K562 (cell line): ENCODE measurements around the gene PALM3. TPM values are rescaled to one million over a fixed set of nuclear protein-coding genes. Genes with fewer than 3 reads are reported as not detected.

Experiments used
- E2F4 ChIP-seq: sonication (generic); formaldehyde crosslinking; IDR thresholded peaks from 2 replicates; pipeline ENCODE4 v1.8.0; 2022; ENCODE audit warnings: mild to moderate bottlenecking, low read depth, missing genetic modification reagents
- KDM5B ChIP-seq: fragments of 200-600 bp; sonication (generic); IDR thresholded peaks from 2 replicates; pipeline ENCODE4 v1.6.1; 2012; ENCODE audit warnings: low read depth, mild to moderate bottlenecking, moderate library complexity, low read length, control low read depth, inconsistent platforms; ENCODE audit not compliant: insufficient replicate concordance
- LARP7 ChIP-seq: fragments of 450-650 bp; IDR thresholded peaks from 2 replicates; pipeline ENCODE4 v1.6.1; 2016
- MCM2 ChIP-seq: fragments of 450-650 bp; IDR thresholded peaks from 2 replicates; pipeline ENCODE4 v1.6.1; 2017; ENCODE audit warnings: low read depth, mild to moderate bottlenecking
- MED1 ChIP-seq: sonication (generic); formaldehyde crosslinking; IDR thresholded peaks from 2 replicates; pipeline ENCODE4 v1.8.1; 2023; ENCODE audit warnings: missing genetic modification reagents, borderline replicate concordance
- MLX ChIP-seq, 2 experiments: fragments of 450-650 bp in 1 of 2; sonication (generic) in 1 of 2; formaldehyde crosslinking; conservative IDR thresholded peaks; 2 replicates each; pipeline versions ENCODE4 v1.4.0 to v1.8.1; 2020 to 2022; ENCODE audit warnings: mild to moderate bottlenecking in 1 of 2, missing genetic modification reagents in 1 of 2
- PHF21A ChIP-seq: fragments of 450-650 bp; IDR thresholded peaks from 2 replicates; pipeline ENCODE4 v1.6.1; 2017; ENCODE audit warnings: low read depth, borderline replicate concordance
- PRDM10 ChIP-seq: fragments of 450-650 bp; IDR thresholded peaks from 2 replicates; pipeline ENCODE4 v1.6.1; 2018; ENCODE audit not compliant: partially characterized antibody
- RBM25 ChIP-seq: fragments of 200-400 bp; formaldehyde crosslinking; IDR thresholded peaks from 2 replicates; pipeline ENCODE4 v1.6.1; 2018; ENCODE audit warnings: low read length, low read depth, moderate library complexity; ENCODE audit not compliant: severe bottlenecking
- TBP ChIP-seq: optimal IDR thresholded peaks from 2 replicates; pipeline ENCODE3; 2011; ENCODE audit warnings: low read depth, low read length, improper control_type of control experiment
- ZBTB5 ChIP-seq: fragments of 450-650 bp; IDR thresholded peaks from 2 replicates; pipeline ENCODE4 v1.6.1; 2017; ENCODE audit warnings: antibody characterized with exemption
- ZMIZ1 ChIP-seq, 2 experiments: fragments of 150-350 bp in 1 of 2; IDR thresholded peaks; 2 replicates each; pipeline ENCODE4 v1.6.1; 2012 to 2016; ENCODE audit warnings: low read depth in 2 of 2, low read length in 2 of 2, mild to moderate bottlenecking in 1 of 2, moderate library complexity in 1 of 2
- ZNF589 ChIP-seq: fragments of 200-800 bp; sonication (Bioruptor generic); IDR thresholded peaks from 2 replicates; pipeline ENCODE4 v1.6.1; 2016; ENCODE audit warnings: low read depth, missing genetic modification characterization, missing compliant biosample characterization
- ZNF644 ChIP-seq: fragments of 200-800 bp; sonication (Bioruptor generic); IDR thresholded peaks from 2 replicates; pipeline ENCODE4 v1.6.1; 2016; ENCODE audit warnings: low read depth, missing genetic modification characterization, missing compliant biosample characterization
- ZNF699 ChIP-seq: fragments of 250-450 bp; sonication (Bioruptor Pico); IDR thresholded peaks from 2 replicates; pipeline ENCODE4 v1.8.0; 2021; ENCODE audit warnings: mild to moderate bottlenecking, moderate library complexity; ENCODE audit not compliant: insufficient replicate concordance
- polyA plus RNA-seq, 8 experiments: library from polyadenylated mRNA; depleted of rRNA in 4 of 8; stranded (reverse) in 5 of 8; unstranded in 3 of 8; fragments of >200 nt; fragmentation: Nextera tagmentation in 2 of 8; fragmentation: Illumina TruSeq in 1 of 8; extraction: Ambion mirVana in 2 of 8; extraction: Trizol in 1 of 8; gene quantifications; 2 replicates each; pipeline versions ENCODE4 v1.2.1 to v1.2.3, GENCODE V29; 2011 to 2014; ENCODE audit warnings: inconsistent platforms in 1 of 8, missing spikeins in 1 of 8
- total RNA-seq, 7 experiments: library from RNA; depleted of rRNA in 6 of 7; stranded (reverse); fragments of >200 nt in 6 of 7; fragmentation: Illumina TruSeq in 2 of 7; extraction: Trizol in 2 of 7; gene quantifications; 2 replicates each; pipeline versions ENCODE4 v1.2.1 to v1.2.3, GENCODE V29; 2011 to 2021; ENCODE audit warnings: low replicate concordance in 1 of 7

Gene PALM3
- total and polyA plus RNA-seq, 9 of the 15 experiments (the other 6 are each of a cell fraction or from before 2014, with no cell fraction given) = 0.07 to 9.3 (median 3.3) TPM

GRCh38 chr19:14023404-14024235 lies 38.3 kb downstream of the PALM3 start (continued):
- TF ChIP-seq E2F4 (CRISPR knock-in tag) = no peak
- no peak for TF ChIP-seq MCM2
- TF ChIP-seq ZNF699 (CRISPR knock-in tag) = no peak
- no peak for TF ChIP-seq ZNF644 (tag)
- no peak for TF ChIP-seq ZMIZ1 (IDR thresholded peaks at IDR 0.05; ENCODE audit: low read depth in 2 of 2, low read length in 2 of 2)
- TF ChIP-seq MED1 (CRISPR knock-in tag) = no peak
- TF ChIP-seq MLX (CRISPR knock-in tag; conservative IDR thresholded peaks at IDR 0.05) = no peak
- TF ChIP-seq PHF21A = no peak
- TF ChIP-seq KDM5B = no peak
- TF ChIP-seq ZBTB5 = no peak
- peak; percentile 16 for TF ChIP-seq TBP
- TF ChIP-seq PRDM10 = no peak
- TF ChIP-seq ZNF589 (CRISPR knock-in tag) = no peak
- 0 out of 2 replicates have a peak, but pooled peaks have one; percentile 19 for TF ChIP-seq LARP7
- peak; percentile 91 for TF ChIP-seq RBM25
